GM23338 (cell line): ENCODE measurements around the gene NUP205. TPM values are rescaled to one million over a fixed set of nuclear protein-coding genes. Genes with fewer than 3 reads are reported as not detected.

Experiments
- CREB1 ChIP-seq: fragments of 250-450 bp; sonication (Bioruptor Pico); IDR thresholded peaks from 2 replicates; pipeline ENCODE4 v1.5.0; 2020; ENCODE audit warnings: low read depth, mild to moderate bottlenecking, moderate library complexity
- ETS1 ChIP-seq: IDR thresholded peaks from 2 replicates; pipeline ENCODE4 v1.6.1; 2016; ENCODE audit warnings: antibody characterized with exemption
- EZH2phosphoT487 ChIP-seq: fragments of 200-600 bp; sonication (generic); IDR thresholded peaks from one replicate; pipeline ENCODE4 v1.8.1; 2018; ENCODE audit warnings: antibody characterized with exemption; ENCODE audit not compliant: unreplicated experiment
- NANOG ChIP-seq: IDR thresholded peaks from 2 replicates; pipeline ENCODE4 v1.6.1; 2016; ENCODE audit warnings: antibody characterized with exemption, borderline replicate concordance
- POLR2AphosphoS5 ChIP-seq: IDR thresholded peaks from 2 replicates; pipeline ENCODE4 v1.6.1; 2016; ENCODE audit warnings: antibody characterized with exemption, low read depth
- REST ChIP-seq: IDR thresholded peaks from one replicate; pipeline ENCODE4 v1.6.1; 2018; ENCODE audit warnings: antibody characterized with exemption; ENCODE audit not compliant: unreplicated experiment
- ZNF462 ChIP-seq: fragments of 250-450 bp; sonication (Bioruptor Pico); IDR thresholded peaks from 2 replicates; pipeline ENCODE4 v1.5.0; 2020; ENCODE audit warnings: mild to moderate bottlenecking, moderate library complexity
- polyA plus RNA-seq: library from polyadenylated mRNA; unstranded; fragments of >200 nt; fragmentation: Nextera tagmentation; extraction: Ambion mirVana; gene quantifications from 2 replicates; pipeline ENCODE4 v1.2.1, GENCODE V29; 2016
- total RNA-seq: library from RNA; depleted of rRNA; stranded (reverse); fragments of >200 nt; shearing (Covaris generic); gene quantifications from 2 replicates; pipeline ENCODE4 v1.2.3, GENCODE V29; 2014

NUP205 gene
- total and polyA plus RNA-seq, 2 experiments from 2014 or later: 150 to 212 TPM

GRCh38 chr7:135658564-135658963 lies 100.8 kb downstream of the NUP205 start (continued):
- TF ChIP-seq ZNF462 (CRISPR knock-in tag): no peak
- TF ChIP-seq REST: no peak
- no peak for TF ChIP-seq ETS1
- TF ChIP-seq NANOG: no peak
- no peak for TF ChIP-seq CREB1 (CRISPR knock-in tag)
- TF ChIP-seq EZH2phosphoT487: no peak
- no peak for TF ChIP-seq POLR2AphosphoS5
